HCT116 (cell line): ENCODE results near the gene KCNH2. TPM values are rescaled to one million over a fixed set of nuclear protein-coding genes. Genes with fewer than 3 reads are reported as not detected.

ENCODE experiments used
- ATAC-seq: fragments of 200-7000 bp; cut with Tn5 transposase; 2 replicates; pipeline ENCODE4 v1.9.1; 2020; ENCODE audit warnings: mild to moderate bottlenecking, moderate library complexity
- BruUV-seq: library from RNA; stranded (reverse); fragments of 400-500 nt; replicated peaks from 2 replicates; lab custom pipeline; 2021; lab: Mats Ljungman, UMichigan
- CTCF ChIA-PET: fragments of 300-600 bp; sonication (Branson Sonifier 250); formaldehyde crosslinking; loops from one replicate; lab custom pipeline; 2021; ENCODE audit warnings: antibody characterized with exemption; lab: Charles Lee
- POLR2A ChIA-PET: fragments of 300-600, 350-600 bp; sonication (Branson Sonifier 250); formaldehyde crosslinking; loops from one replicate; lab custom pipeline; 2021; ENCODE audit warnings: antibody characterized with exemption; lab: Charles Lee
- RAD21 ChIA-PET, 2 experiments: fragments of 300-600 bp; sonication (Branson Sonifier 250); formaldehyde crosslinking; loops; one replicate each; lab custom pipeline; 2023; ENCODE audit warnings: low total read pairs in 2 of 2; ENCODE audit not compliant: uncharacterized antibody in 2 of 2, unreplicated experiment in 2 of 2, low non-redundant PET in 1 of 2; lab: Charles Lee
- DNase-seq: peaks from one replicate; pipeline ENCODE4 v3.0.0-alpha.2; 2010; ENCODE audit warnings: low read depth, low spot score
- H2AFZ ChIP-seq: fragments of 200-600 bp; shearing (Covaris generic), sonication (generic); 2 replicates; pipeline ENCODE4 v1.6.1; 2017; ENCODE audit warnings: low read depth, mixed run types, mixed read lengths, antibody characterized with exemption, low read length; ENCODE audit not compliant: poor library complexity, severe bottlenecking
- H3K27ac ChIP-seq: 2 replicates; pipeline ENCODE4 v1.5.1; 2012; ENCODE audit warnings: low read depth, low read length
- H3K27me3 ChIP-seq: fragments of 200-600 bp; sonication (generic); 2 replicates; pipeline ENCODE4 v1.6.1; 2016; ENCODE audit warnings: mixed run types, low read length, mixed read lengths; ENCODE audit not compliant: insufficient read depth
- H3K36me3 ChIP-seq, 2 experiments: fragments of 200-500 bp in 1 of 2; fragments of 200-600 bp in 1 of 2; sonication (Bioruptor generic) in 1 of 2; sonication (generic) in 1 of 2; 2 replicates each; pipeline versions ENCODE4 v1.5.1 to v1.6.1; 2014 to 2016; ENCODE audit warnings: low read length in 2 of 2, inconsistent platforms in 1 of 2, mixed read lengths in 1 of 2, mixed run types in 1 of 2; ENCODE audit not compliant: insufficient read depth in 2 of 2, control insufficient read depth in 1 of 2
- H3K4me1 ChIP-seq, 2 experiments: fragments of 200-600 bp in 1 of 2; sonication (generic) in 1 of 2; 2 replicates each; pipeline versions ENCODE4 v1.5.1 to v1.6.1; 2012 to 2017; ENCODE audit warnings: low read length in 2 of 2, inconsistent platforms in 1 of 2, mild to moderate bottlenecking in 1 of 2, mixed read lengths in 1 of 2, mixed run types in 1 of 2, moderate library complexity in 1 of 2; ENCODE audit not compliant: insufficient read depth in 2 of 2, control insufficient read depth in 1 of 2
- H3K4me2 ChIP-seq: fragments of 200-600 bp; sonication (generic); 2 replicates; pipeline ENCODE4 v1.6.1; 2017; ENCODE audit warnings: mixed run types, low read length, mixed read lengths
- H3K4me3 ChIP-seq, 2 experiments: fragments of 200-600 bp in 1 of 2; sonication (generic) in 1 of 2; replicated peaks in 1 of 2; 2 replicates each; pipeline ENCODE4 v1.5.1; 2011 to 2016; ENCODE audit warnings: low read length in 2 of 2, control low read depth in 1 of 2, low read depth in 1 of 2, mild to moderate bottlenecking in 1 of 2, mixed read lengths in 1 of 2, mixed run types in 1 of 2
- H3K79me2 ChIP-seq: fragments of 200-600 bp; sonication (generic); 2 replicates; pipeline ENCODE4 v1.6.1; 2017; ENCODE audit warnings: mild to moderate bottlenecking, mixed run types, low read length, moderate library complexity, mixed read lengths; ENCODE audit not compliant: insufficient read depth
- H3K9ac ChIP-seq: fragments of 200-600 bp; sonication (generic); 2 replicates; pipeline ENCODE4 v1.6.1; 2016; ENCODE audit warnings: low read length, mixed read lengths
- H3K9me2 ChIP-seq: fragments of 200-600 bp; sonication (generic), shearing (Covaris generic); 2 replicates; pipeline ENCODE4 v1.6.1; 2017; ENCODE audit warnings: mixed run types, mild to moderate bottlenecking, moderate library complexity; ENCODE audit not compliant: insufficient read depth
- H3K9me3 ChIP-seq, 2 experiments: fragments of 200-500 bp in 1 of 2; fragments of 200-600 bp in 1 of 2; sonication (Bioruptor generic) in 1 of 2; sonication (generic) in 1 of 2; 2 replicates each; pipeline ENCODE4 v1.6.1; 2014 to 2017; ENCODE audit warnings: low read length in 2 of 2, mixed read lengths in 2 of 2, inconsistent platforms in 1 of 2, low read depth in 1 of 2, mild to moderate bottlenecking in 1 of 2, mixed run types in 1 of 2, moderate library complexity in 1 of 2; ENCODE audit not compliant: control insufficient read depth in 1 of 2, insufficient read depth in 1 of 2
- H4K20me1 ChIP-seq: fragments of 200-600 bp; sonication (generic), shearing (Covaris generic); 2 replicates; pipeline ENCODE4 v1.6.1; 2017; ENCODE audit warnings: mixed run types, mild to moderate bottlenecking, moderate library complexity; ENCODE audit not compliant: insufficient read depth
- CEBPB ChIP-seq: IDR thresholded peaks from 2 replicates; pipeline ENCODE4 v1.6.1; 2012; ENCODE audit warnings: low read depth
- ELF1 ChIP-seq: IDR thresholded peaks from 2 replicates; pipeline ENCODE4 v1.6.1; 2012; ENCODE audit warnings: low read depth, borderline replicate concordance
- EZH2 ChIP-seq: fragments of 200-600 bp; sonication (generic); IDR thresholded peaks from 2 replicates; pipeline ENCODE4 v1.6.1; 2017; ENCODE audit warnings: antibody characterized with exemption, mixed run types
- JUND ChIP-seq: IDR thresholded peaks from 2 replicates; pipeline ENCODE4 v1.6.1; 2012
- POLR2AphosphoS5 ChIP-seq: IDR thresholded peaks from 2 replicates; pipeline ENCODE4 v1.6.1; 2011; ENCODE audit warnings: mild to moderate bottlenecking, low read depth, low read length, moderate library complexity
- SIN3A ChIP-seq: IDR thresholded peaks from 2 replicates; pipeline ENCODE4 v1.6.1; 2012; ENCODE audit warnings: low read depth
- SP1 ChIP-seq: IDR thresholded peaks from 2 replicates; pipeline ENCODE4 v1.6.1; 2012; ENCODE audit warnings: low read depth
- SRF ChIP-seq: IDR thresholded peaks from 2 replicates; pipeline ENCODE4 v1.6.1; 2012; ENCODE audit warnings: low read depth
- ZNF274 ChIP-seq: fragments of 200-500 bp; sonication (Bioruptor generic); IDR thresholded peaks from 2 replicates; pipeline ENCODE4 v1.6.1; 2014; ENCODE audit warnings: mild to moderate bottlenecking, low read depth, low read length, inconsistent platforms
- intact Hi-C: fragments of 100-400 bp; cut with micrococcal nuclease; formaldehyde crosslinking; loops from 2 replicates; pipeline ENCODE4 v1.10.0; 2022
- total RNA-seq: library from RNA; stranded (reverse); gene quantifications from one replicate; pipeline ENCODE4 v1.2.1, GENCODE V29; 2021; ENCODE audit not compliant: unreplicated experiment
- TF ChIP-seq, protein P1 (sequence below), 3 experiments: fragments of 200-600 bp in 1 of 3; sonication (generic) in 1 of 3; IDR thresholded peaks in 2 of 3; conservative IDR thresholded peaks in 1 of 3; 2 replicates each; pipeline ENCODE4 v1.5.1; 2012 to 2017; ENCODE audit warnings: low read depth in 2 of 3, low read length in 2 of 3, antibody characterized with exemption in 1 of 3, borderline replicate concordance in 1 of 3, control low read depth in 1 of 3, mild to moderate bottlenecking in 1 of 3, mixed read lengths in 1 of 3, mixed run types in 1 of 3, moderate library complexity in 1 of 3; ENCODE audit not compliant: insufficient read depth in 1 of 3
- TF ChIP-seq, protein P2 (sequence below): IDR thresholded peaks from 2 replicates; pipeline ENCODE4 v1.6.1; 2012
- TF ChIP-seq, protein P3 (sequence below): IDR thresholded peaks from 2 replicates; pipeline ENCODE4 v1.6.1; 2012; ENCODE audit warnings: low read depth

The KCNH2 gene
- total RNA-seq, 1 experiment from 2014 or later = 9.7 TPM

DNA sequence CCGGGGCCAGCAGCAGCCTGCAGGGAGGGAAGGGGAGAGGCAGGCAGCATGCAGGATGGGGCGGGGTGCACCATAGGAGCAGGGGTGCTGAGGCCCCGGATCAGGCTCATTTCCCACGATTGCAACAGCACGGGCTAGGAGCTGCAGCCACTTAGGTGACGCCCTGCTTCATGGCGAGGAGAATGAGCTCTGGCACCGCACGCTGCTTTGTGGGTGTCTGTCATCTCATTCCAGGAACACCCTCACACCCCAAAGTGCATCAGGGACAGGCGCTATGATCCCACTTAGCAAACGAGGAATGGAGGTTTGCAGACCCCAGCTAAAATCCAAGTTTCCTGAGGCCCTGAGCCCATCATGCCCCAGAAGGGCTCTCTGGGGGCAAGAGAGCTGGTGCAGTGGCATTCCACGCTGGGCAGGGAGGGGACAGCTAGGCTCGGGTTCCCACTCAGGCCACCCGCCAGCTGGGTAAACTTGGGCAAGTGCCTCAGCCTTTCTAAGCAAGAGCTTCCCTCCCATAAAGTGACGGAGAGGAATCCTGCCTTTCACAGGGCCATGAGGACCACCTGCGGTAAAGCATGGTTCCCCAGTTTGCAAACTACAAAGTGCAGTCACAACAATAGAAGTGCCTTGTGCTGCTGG is 9.3 kb downstream of the KCNH2 start:
- RAD21 ChIA-PET = no interaction called here
- ATAC-seq = no peak

More for the DNA sequence above, 9.3 kb downstream of the KCNH2 start:
- Histone ChIP-seq H3K27me3 (no peaks in the 10 kb centered on the region), H3K4me3 (no peak overlapping the region), H4K20me1 (no peaks in the 10 kb centered on the region), H3K36me3 (no peaks in the 10 kb centered on the region), H3K4me2 (no peak overlapping the region), H3K4me1 (peaks cover 20 to 28% of the 10 kb centered on the region in 2 experiments), H3K9me2 (no peaks in the 10 kb centered on the region), H3K27ac (no peak overlapping the region), H2AFZ (no peak overlapping the region), H3K9me3 (no peaks in the 10 kb centered on the region), H3K79me2 (no peaks in the 10 kb centered on the region), H3K9ac (no peak overlapping the region)
- POLR2A ChIA-PET = no interaction called here
- CTCF ChIA-PET = interaction anchor here (1.6 kb wide), 1 partner anchor 38 kb away, joined by 4 read pairs; no protein-coding TSS in a partner anchor
- DNase-seq = no peak
- intact Hi-C loops = no loop called here
- no TSS peak for BruUV-seq
- no peak for TF ChIP-seq ELF1
- no peak for TF ChIP-seq ZNF274
- no peak for TF ChIP-seq JUND
- TF ChIP-seq CEBPB = no peak
- TF ChIP-seq POLR2AphosphoS5 = no peak
- TF ChIP-seq, protein P1, sequence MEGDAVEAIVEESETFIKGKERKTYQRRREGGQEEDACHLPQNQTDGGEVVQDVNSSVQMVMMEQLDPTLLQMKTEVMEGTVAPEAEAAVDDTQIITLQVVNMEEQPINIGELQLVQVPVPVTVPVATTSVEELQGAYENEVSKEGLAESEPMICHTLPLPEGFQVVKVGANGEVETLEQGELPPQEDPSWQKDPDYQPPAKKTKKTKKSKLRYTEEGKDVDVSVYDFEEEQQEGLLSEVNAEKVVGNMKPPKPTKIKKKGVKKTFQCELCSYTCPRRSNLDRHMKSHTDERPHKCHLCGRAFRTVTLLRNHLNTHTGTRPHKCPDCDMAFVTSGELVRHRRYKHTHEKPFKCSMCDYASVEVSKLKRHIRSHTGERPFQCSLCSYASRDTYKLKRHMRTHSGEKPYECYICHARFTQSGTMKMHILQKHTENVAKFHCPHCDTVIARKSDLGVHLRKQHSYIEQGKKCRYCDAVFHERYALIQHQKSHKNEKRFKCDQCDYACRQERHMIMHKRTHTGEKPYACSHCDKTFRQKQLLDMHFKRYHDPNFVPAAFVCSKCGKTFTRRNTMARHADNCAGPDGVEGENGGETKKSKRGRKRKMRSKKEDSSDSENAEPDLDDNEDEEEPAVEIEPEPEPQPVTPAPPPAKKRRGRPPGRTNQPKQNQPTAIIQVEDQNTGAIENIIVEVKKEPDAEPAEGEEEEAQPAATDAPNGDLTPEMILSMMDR (IDR thresholded peaks at IDR 0.05 in 2 of 3, conservative IDR thresholded peaks at IDR 0.05 in 1 of 3; ENCODE audit: borderline replicate concordance in 1 of 3, insufficient read depth in 1 of 3, low read depth in 2 of 3, low read length in 2 of 3) = no peak
- TF ChIP-seq SRF = no peak
- TF ChIP-seq, protein P2, sequence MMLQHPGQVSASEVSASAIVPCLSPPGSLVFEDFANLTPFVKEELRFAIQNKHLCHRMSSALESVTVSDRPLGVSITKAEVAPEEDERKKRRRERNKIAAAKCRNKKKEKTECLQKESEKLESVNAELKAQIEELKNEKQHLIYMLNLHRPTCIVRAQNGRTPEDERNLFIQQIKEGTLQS = no peak
- TF ChIP-seq, protein P3, sequence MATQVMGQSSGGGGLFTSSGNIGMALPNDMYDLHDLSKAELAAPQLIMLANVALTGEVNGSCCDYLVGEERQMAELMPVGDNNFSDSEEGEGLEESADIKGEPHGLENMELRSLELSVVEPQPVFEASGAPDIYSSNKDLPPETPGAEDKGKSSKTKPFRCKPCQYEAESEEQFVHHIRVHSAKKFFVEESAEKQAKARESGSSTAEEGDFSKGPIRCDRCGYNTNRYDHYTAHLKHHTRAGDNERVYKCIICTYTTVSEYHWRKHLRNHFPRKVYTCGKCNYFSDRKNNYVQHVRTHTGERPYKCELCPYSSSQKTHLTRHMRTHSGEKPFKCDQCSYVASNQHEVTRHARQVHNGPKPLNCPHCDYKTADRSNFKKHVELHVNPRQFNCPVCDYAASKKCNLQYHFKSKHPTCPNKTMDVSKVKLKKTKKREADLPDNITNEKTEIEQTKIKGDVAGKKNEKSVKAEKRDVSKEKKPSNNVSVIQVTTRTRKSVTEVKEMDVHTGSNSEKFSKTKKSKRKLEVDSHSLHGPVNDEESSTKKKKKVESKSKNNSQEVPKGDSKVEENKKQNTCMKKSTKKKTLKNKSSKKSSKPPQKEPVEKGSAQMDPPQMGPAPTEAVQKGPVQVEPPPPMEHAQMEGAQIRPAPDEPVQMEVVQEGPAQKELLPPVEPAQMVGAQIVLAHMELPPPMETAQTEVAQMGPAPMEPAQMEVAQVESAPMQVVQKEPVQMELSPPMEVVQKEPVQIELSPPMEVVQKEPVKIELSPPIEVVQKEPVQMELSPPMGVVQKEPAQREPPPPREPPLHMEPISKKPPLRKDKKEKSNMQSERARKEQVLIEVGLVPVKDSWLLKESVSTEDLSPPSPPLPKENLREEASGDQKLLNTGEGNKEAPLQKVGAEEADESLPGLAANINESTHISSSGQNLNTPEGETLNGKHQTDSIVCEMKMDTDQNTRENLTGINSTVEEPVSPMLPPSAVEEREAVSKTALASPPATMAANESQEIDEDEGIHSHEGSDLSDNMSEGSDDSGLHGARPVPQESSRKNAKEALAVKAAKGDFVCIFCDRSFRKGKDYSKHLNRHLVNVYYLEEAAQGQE = no peak
- TF ChIP-seq SIN3A = no peak
- no peak for TF ChIP-seq SP1
- TF ChIP-seq EZH2 = no peak
